Measurements from ENCODE around the gene SCN4B.

Gene SCN4B

DNA sequence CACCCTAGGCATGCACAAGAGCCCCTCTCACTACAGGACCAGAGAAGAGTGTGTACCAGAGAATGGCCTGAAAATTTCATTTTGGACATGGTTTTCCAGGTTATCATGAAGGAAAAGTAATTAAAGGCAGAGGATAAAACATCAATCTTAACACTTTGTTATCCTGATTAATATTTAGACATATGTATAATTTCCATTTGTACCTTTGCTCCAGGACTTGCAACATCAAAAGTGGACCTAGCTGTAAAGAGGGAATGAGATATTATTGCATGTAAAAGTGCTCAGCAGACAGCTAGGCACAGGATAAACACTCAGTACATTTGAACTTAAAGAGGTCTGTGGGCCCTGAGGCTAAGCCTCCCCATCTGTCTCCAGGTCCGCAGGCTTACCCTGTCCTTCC is 2.0 kb upstream of the SCN4B start:
- in situ Hi-C loops (cut with MboI; ENCODE audit: low sequenced_read_pairs): no loop called here

DNA sequence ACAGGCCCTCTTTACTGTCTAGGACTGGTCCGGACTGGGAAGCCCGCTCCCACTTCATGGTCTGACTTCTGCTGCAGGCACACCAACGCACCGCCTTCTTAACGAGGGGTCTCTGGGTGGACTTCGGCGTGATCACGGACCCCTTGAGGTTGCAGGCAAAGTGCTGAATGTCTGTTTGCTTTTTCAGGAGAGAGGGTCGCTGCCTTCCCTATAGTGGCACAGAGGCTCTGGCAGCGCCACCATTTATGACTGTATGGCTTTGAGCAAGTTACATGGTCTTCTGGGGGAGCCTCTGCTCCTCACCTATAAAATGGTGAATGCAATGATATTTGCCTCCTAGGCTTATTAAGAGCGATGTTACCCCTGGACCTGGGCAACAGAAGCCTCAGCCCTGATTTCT is 1.4 kb upstream of the SCN4B start:
- in situ Hi-C loops (cut with MboI; ENCODE audit: low sequenced_read_pairs): no loop called here

DNA sequence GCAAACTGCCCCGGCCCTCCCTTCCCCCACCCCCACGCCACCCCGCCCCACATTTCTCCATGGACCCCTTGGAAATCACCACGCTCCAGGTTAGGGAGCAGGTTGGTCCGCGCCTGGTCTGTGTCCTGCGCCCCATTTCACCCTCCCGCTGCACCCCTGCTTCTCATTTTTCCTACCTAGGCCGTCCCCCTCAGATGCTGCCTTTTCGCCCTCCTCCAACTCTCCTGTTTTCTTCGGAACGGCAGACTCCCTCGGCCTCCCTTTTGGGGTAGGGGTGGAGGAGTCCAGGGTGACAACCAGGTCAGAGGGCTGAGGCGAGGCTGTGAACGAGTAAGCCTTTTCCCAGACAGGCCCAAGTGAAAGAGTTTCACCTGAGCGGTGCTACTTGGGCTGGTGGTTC is 893 bp upstream of the SCN4B start:
- in situ Hi-C loops (cut with MboI; ENCODE audit: low sequenced_read_pairs): no loop called here

DNA sequence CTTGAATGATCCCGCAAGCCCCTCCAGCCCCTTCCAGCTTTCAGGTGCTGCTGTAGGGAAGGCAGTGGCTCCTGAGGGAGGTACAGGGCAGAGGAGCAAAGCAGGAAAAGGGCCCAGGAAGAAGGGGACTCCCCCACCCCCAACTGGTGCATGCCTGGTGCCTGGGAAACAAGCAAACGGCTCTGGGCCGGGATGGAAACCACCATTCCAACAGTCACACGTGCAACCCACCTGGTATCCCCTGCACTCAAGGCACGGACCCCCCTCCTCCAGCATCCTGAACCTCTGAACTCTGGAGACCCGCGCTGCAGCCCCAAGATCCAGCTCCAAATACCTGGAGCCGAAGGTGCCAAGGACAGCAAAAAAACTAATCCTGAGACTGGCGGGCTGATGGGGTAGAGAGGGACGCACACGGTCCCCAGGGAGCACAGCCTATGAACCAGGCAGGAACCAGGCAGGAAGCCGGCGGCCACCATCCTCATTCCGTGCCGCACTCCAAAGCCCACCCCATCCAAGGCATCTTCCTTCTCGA is 537 bp downstream of the SCN4B start:
- in situ Hi-C loops (cut with MboI; ENCODE audit: low sequenced_read_pairs): no loop called here

DNA sequence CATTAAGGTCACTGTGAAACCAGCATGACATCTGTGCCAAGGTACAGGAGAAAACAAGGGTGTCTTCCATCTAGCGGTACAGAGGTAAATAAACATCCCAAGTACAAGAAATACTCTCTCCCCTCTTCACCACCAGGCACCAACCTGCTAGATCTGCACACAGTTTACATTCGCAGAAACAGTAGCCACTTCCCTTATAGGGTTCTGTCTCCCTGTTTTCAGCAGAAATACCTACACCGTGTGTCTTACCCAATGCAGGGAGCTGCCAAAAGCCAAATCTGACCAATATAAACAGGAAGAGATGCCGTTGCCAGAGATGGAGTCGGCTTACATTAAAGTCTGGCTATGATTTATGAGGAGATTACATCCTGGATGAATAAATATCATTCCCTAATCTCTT is 1.2 kb downstream of the SCN4B start:
- in situ Hi-C loops (cut with MboI; ENCODE audit: low sequenced_read_pairs): no loop called here

DNA sequence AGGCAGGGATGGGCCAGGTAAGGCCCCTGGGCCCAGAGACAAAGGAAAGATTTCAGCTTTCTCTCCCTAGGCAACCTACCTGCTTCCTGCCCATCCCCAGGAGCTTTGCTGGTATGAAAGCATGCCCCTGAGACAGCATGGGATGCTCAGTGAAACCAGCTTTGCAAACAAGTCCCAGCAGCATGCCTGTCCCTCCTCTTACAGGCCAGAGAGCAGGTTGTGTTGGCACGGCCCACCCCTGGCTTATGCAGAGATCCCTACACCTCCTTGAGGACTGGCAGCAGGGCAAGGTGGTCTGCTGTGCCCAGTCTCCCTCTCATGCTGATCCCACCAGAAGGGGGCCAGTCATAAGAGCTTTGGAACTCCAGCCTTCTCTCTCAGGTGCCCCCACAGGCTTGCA is 3.1 kb downstream of the SCN4B start:
- in situ Hi-C loops (cut with MboI; ENCODE audit: low sequenced_read_pairs): no loop called here

DNA sequence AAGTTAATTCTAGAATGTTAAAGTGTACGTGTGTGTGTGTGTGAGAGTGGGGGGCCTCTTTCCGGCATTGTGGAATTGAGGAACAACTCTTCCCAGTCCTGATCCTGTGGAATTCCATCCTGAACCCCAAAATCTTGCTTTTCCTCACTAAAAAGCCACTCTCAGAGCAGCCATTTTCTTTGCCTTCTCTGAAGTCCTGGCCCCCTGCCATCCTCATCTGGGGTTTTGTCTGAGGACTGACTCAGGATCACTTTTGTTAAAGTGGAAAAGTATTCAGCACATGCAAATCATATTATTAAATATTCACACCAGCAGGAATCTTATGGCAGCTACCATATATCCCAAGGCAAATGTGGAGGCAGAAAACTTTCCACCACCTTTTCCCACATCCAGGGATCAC is 3.8 kb downstream of the SCN4B start:
- in situ Hi-C loops (cut with MboI; ENCODE audit: low sequenced_read_pairs): no loop called here

DNA sequence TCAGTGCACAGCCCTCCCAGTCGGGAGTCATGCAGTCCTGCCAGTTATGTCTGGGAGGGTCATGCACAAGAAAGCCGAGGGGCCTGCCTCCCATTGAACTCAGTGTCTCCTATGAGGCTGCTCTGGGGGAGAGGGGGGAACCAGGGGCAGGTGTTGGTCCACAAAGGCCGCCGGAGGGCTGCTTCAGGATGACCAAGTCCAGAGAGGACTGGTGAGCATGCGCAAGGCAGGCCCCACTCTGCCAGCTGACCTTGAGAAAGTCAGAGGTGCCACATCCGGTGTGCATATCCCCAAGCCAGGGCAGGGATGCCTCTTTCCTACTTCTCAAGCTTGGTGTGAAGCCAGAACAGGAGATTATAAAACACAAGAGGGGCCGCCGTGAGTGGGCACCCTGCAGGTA is 4.4 kb downstream of the SCN4B start:
- in situ Hi-C loops (cut with MboI; ENCODE audit: low sequenced_read_pairs): no loop called here

DNA sequence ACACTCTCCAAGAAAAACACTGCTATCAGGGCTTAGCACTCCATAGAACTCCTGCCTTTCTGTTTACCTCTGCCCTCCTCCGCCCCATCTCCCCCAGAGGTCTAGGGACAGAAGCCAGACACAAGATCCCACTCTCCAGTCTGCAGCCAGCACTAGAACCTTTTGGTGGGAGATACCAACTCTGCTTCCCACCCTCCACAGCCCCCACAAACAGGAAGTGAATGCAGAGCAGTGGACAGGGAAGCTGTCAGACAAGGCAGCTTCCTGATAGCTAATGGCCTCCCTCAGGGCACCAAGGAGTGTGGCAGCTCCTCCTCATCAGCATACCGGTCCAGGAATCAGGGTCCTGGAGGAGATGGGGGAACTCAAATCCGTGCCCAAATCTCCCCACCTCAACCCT is 5.1 kb downstream of the SCN4B start:
- in situ Hi-C loops (cut with MboI; ENCODE audit: low sequenced_read_pairs): no loop called here

DNA sequence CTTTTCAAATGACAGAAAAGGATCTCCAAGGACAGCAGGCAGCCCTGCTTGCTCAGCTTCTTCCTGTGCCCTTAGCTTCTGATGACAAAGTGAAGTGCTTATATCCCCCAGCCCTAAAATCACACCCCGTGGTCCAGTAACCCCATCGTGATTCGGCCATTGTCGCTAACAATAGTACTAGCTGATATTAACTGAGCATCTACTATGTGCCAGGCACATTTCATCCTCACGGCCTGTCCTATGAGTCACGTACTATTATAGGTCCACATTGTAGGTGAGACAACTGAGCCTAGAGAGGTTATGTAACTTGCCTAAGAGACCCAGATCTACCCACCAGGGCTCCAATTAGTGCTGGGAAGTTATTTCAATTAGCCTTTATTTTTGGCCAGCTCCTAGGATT is 6.1 kb downstream of the SCN4B start:
- in situ Hi-C loops (cut with MboI; ENCODE audit: low sequenced_read_pairs): no loop called here

DNA sequence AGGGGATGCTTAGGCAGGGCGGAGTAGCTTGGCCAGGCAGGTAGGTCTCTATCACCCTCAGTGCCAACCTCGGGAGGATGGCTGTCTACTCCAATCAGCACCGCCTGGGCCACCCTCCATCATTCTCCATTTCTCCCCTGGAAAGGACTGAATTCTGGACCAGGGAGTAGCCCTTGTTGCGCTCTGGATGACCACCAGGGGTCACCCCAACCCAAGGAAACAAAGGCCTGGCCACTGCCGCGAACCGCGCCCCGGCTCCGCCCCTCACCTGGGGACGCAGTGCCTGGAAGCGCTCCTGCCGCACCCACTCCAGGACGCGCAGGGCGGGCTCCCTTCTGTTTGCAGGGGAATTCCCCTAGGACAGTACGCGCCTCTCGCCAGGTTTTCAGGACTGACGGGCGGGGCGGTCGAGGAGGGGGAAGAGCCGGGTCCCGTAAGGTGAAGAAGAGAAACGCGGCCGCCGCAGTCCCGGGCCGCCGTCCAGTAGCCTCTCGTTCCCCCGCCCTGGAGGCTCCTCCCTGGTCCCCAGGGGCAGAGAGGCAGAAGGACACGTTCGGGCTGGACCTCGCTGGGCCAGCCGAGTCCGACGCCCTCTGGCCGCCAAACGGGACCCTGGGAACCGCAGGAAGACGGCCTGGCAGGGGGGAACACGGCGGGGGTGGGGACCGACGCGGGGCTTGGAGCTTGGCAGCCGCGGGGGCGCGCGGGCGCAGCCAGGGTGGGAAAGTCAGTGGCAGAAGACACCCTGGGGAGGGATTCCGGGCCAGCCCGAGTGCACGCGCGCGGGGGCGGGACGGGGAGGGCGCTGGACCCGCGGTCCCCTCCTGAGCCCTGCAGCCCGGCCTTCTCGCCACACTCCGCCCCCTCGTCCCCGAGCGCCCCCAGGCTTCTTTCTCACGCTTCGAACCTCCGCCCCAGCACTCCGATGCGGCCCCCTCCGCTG is 7.1 kb downstream of the SCN4B start:
- in situ Hi-C loops (cut with MboI; ENCODE audit: low sequenced_read_pairs): no loop called here

DNA sequence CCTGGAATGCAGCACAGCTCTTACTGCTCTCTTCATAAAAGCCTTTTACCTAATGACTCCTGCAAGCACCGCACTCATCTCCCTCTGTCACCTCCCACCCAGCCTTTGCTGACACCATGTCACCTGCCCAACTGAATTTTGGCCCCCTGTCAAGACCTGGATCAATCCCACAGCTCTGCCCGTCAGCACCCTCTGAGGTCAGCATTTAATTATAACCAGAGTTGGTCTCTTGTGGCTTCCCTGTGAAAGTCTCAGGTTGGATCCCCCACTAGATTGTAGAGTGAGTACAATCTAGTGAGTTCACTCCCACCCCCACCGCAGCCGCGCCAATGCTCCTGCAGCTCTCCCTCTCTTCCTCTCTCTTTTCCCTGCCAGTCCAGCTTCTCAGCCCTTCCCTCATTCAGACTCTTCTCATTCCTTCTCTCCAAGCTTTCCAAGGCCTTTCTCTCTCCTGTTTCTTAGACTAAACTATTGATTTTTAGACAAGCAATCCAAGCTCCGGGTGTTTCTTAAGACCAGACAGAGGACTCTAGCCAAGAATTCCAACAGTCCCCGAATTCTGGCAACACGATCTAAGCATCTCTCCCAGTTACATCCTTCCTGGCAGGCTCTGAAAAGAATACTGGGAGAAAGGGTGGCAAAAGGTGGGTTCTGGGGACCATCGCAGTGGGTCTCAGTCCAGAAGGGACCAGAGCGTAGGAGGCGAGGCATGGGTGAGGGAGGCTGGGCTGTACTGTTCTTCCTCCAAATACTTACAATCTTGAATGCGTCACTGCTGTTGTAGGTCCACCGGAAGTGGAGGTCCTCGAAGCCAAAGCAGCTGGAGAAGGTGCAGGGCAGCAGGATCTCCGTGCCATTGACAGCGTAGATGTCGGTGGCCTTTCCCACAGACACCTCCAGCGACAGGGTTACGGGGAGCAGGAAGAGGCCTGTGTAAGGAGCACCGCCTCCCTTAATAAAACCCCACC is 8.0 kb downstream of the SCN4B start:
- in situ Hi-C loops (cut with MboI; ENCODE audit: low sequenced_read_pairs): no loop called here

DNA sequence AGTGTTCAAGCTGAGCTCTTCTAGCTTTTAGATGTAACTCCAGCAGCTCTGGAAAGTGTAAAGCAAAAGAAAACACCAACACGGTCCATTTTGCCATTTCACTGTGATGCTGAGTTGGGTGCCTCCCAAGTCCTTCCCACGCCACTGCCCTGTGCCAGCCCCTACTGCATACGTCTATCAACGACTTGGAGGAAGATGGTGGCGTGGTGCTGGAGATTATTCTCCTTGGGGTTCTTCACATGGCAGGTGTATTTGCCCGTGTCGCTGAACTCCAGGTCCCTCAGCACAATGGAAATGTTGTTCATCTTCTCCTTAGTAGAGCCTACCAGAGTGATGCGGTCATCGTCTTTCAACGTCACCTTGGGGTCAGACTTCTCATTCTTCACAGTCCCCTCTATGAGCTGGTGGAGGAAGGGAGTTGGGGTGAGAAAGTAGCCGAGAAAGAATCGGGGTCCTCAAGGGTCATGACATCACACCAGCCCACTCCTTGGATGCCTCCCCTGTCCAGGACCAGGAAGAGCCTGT is 8.9 kb downstream of the SCN4B start:
- in situ Hi-C loops (cut with MboI; ENCODE audit: low sequenced_read_pairs): no loop called here

DNA sequence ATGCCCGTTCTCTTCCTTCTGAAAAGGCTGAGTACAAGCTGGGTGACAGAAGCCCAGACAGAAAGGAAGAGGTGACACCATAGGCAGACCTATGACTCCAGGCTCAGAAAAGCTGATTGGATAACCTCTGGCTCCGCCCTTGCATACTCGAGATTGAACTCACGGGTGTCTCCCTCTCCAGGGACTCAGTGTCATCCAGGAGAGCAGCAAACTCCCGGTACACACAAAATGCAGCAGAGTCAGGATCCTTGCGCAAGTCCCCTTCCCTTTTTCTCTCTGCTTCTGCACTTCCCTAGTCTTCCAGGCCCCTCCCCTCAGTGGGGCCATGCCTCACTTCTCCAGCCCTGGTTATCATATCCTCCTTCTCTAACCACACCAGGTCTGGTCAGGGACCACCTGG is 9.8 kb downstream of the SCN4B start:
- in situ Hi-C loops (cut with MboI; ENCODE audit: low sequenced_read_pairs): no loop called here

DNA sequence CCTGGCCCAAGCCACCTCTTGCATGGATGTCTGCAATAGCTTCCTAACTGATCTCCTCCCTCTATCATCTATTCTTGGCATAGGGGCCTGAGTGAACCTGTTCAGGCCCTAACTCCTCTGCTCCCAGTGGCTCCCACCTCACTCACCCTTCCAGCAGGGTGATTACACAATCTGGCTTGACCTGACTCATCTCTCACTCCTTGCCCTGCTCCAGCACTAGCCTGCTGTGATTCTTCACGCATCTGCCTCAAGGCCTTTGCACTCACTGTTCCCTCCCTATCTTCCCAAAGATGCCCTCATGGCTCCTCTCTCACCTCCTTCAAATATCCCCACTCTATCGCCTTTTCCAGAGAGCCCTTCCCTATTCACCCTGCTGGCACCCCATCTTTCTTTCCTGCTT is 10.5 kb downstream of the SCN4B start:
- in situ Hi-C loops (cut with MboI; ENCODE audit: low sequenced_read_pairs): no loop called here

DNA sequence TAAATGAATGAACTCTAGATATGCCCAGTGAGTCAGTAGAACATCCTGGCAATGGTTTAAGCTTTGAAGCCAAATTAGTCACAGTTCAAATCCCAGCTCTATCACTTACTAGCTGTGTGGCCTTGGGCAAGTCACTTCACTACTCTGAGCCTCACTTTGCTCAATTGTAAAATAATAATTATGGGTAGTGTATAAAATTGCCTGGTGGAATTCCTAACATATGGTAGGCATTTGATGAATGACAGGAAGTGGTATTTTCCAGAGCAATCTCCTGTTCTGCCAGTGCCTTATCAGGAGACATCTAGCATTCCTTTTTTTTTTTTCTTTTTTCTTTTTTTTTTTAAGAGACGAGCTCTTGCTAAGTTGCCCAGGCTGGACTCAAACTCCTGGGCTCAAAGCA is 13.0 kb downstream of the SCN4B start:
- in situ Hi-C loops (cut with MboI; ENCODE audit: low sequenced_read_pairs): no loop called here

DNA sequence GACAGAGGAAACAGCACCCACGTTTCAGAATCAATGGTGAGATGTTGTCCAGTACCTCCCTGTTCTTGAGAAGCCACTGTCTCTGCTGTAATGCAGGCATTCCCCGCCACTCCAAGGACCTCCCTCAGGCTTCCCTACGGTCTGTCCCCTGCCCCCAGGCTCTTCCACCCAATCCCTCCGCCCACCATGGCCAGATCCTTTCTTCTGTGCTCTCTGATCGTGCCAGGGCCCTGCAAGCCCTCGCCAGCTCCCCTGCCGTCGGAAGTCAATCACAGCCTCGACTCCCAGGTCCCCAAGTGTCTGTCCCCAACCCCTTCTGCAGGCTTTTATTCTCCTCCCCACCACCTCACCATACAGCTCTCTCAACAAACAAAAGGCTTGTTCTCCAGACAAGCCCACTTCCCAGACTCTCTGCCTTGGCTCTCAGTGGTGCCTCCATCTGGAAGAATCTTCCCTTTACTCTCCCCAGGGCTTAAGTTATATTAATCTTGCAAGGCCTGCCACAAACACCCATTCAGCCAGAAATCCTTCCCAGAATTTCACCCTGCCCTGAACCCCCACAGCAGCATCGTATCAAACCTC is 13.7 kb downstream of the SCN4B start:
- in situ Hi-C loops (cut with MboI; ENCODE audit: low sequenced_read_pairs): no loop called here

DNA sequence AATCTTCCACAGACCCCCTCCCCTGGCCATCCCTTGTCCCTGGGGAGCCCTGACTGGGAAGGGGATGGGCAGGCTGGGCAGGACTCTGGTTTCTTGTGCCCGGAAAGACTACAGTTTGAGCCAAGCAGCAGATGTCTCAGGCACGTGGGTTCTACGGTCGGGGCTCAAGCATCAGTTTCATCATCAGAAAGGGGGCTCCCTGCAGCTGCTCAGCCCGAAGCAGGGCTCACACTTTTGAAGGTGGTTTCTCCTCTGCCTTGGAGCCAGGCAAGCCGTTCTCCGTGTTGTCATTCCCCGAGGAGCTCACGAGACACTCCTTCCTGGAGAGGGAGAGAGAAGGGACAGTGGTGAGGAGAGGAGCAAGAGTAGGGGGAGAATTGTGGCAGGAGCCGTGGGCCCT is 15.8 kb downstream of the SCN4B start:
- in situ Hi-C loops (cut with MboI; ENCODE audit: low sequenced_read_pairs): no loop called here

DNA sequence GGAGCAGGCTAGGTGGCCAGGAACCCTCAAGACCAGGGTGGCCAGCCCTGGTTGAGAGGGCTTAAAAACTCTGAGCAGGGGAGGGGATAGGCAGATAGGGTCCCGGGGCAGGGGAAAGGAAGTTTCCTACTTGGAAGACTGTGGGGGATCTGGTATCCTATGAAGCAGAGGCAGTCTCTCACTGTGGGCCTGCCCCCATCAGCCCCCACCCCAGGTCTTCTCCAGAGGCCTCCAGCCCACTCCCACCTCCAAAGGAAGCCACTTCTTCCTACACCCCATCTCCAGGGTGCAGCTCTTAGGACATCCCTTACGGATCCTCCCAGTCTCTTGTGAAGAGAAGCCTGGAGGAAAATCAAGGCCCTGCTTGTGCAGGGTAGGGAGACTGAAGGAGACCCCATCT is 16.3 kb downstream of the SCN4B start:
- in situ Hi-C loops (cut with MboI; ENCODE audit: low sequenced_read_pairs): no loop called here

DNA sequence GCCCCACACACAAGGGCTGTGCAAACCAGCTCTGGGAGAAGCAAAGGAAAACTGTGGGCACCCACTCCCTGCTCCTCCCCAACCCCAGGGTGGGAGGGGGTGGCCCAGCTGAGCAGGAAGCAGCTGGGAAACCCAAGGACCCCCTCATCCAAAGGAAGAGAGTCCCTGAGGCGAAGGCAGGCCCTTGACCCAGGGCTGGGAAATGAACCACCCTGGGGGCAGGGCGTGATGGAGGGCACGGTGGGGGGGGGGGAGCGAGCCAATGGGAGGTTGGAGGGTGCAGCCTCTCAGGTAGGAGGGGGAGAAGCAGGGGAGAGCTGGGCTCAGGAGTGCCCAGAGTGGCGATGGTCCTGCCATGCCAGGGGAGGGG is 16.8 kb downstream of the SCN4B start:
- in situ Hi-C loops (cut with MboI; ENCODE audit: low sequenced_read_pairs): no loop called here

Data from HL-60/S4 treated with phorbol 12-myristate 13-acetate at 8.2 ng/mL for 4 days and 3 days (cell line).